Stomach (tissue), 9 donors: ENCODE results near the gene POLR3B. TPM values are rescaled to one million over a fixed set of nuclear protein-coding genes. Genes with fewer than 3 reads are reported as not detected.

Experiments used
- DNase-seq, 2 donors: peaks; one replicate each; pipeline versions ENCODE4 v3.0.0 to v3.0.0-alpha.2; 2013 to 2019
- H3K27ac ChIP-seq, 5 donors: fragments of 200-600 bp in 4 of 5; sonication (generic) in 4 of 5; one replicate each; pipeline ENCODE4 v1.5.1; 2013 to 2019; ENCODE audit warnings: mild to moderate bottlenecking in 1 of 5, moderate library complexity in 1 of 5
- H3K27me3 ChIP-seq, 3 donors: fragments of 200-600 bp; sonication (generic); one replicate each; pipeline ENCODE4 v1.5.1; 2017 to 2019; ENCODE audit warnings: mixed run types in 1 of 3
- H3K36me3 ChIP-seq, 4 donors: fragments of 200-600 bp; sonication (generic); 1 replicate in 3 of 4; 2 replicates in 1 of 4; pipeline ENCODE4 v1.5.1; 2016 to 2019
- H3K4me1 ChIP-seq, 4 donors: fragments of 200-600 bp; sonication (generic); one replicate each; pipeline ENCODE4 v1.5.1; 2016 to 2019
- H3K4me3 ChIP-seq, 4 donors: fragments of 200-600 bp; sonication (generic) in 3 of 4; one replicate each; pipeline ENCODE4 v1.5.1; 2016 to 2019; ENCODE audit warnings: mild to moderate bottlenecking in 1 of 4
- H3K9me3 ChIP-seq, 4 donors: fragments of 200-600 bp; sonication (generic); one replicate each; pipeline ENCODE4 v1.5.1; 2016 to 2019
- CTCF ChIP-seq, 7 experiments: fragments of 450-650 bp in 4 of 7; fragments of 200-600 bp in 3 of 7; sonication (generic) in 3 of 7; IDR thresholded peaks; one replicate each; pipeline ENCODE4 v1.5.1; 2016 to 2019; ENCODE audit warnings: antibody characterized with exemption in 7 of 7, control low read depth in 2 of 7, mild to moderate bottlenecking in 1 of 7
- EP300 ChIP-seq: sonication (generic); formaldehyde crosslinking; IDR thresholded peaks from one replicate; pipeline ENCODE4 v1.6.1; 2017; ENCODE audit warnings: antibody characterized with exemption
- POLR2A ChIP-seq, 4 donors: fragments of 450-650 bp; IDR thresholded peaks; one replicate each; pipeline ENCODE4 v1.6.1; 2016; ENCODE audit warnings: antibody characterized with exemption in 4 of 4, control low read depth in 2 of 4, mild to moderate bottlenecking in 1 of 4, moderate library complexity in 1 of 4
- POLR2AphosphoS5 ChIP-seq, 3 donors: sonication (generic); formaldehyde crosslinking; IDR thresholded peaks; one replicate each; pipeline ENCODE4 v1.6.1; 2016; ENCODE audit warnings: antibody characterized with exemption in 3 of 3
- WGBS, 5 donors: extraction: QIAGEN DNeasy Blood & Tissue Kit in 3 of 5; methylation state at CpG; one replicate each; pipeline versions ENCODE4 v1.1.5 to v1.1.7; 2013 to 2018; 5-methylcytosine and 5-hydroxymethylcytosine counted together
- intact Hi-C: fragments of 100-400 bp; cut with DNase I; formaldehyde crosslinking; loops from one replicate; pipeline ENCODE4 v1.15.1; 2023; ENCODE audit warnings: low total_unique reads
- polyA plus RNA-seq, 3 donors: library from polyadenylated mRNA; stranded (reverse); fragments of 200-250 nt; gene quantifications; one replicate each; pipeline ENCODE4 v1.2.3, GENCODE V29; 2013
- total RNA-seq, 5 donors: library from RNA; depleted of rRNA; stranded (reverse); fragments of >200 nt; gene quantifications; one replicate each; pipeline versions ENCODE4 v1.1.0 to v1.2.3, GENCODE V29; 2014 to 2016
- donor health status: healthy with polysubstance abuse.
- donor health status: Bipolar disorder and iron deficiency.
- donor health status: healthy.

POLR3B gene
- total and polyA plus RNA-seq, 8 donors, result 0.87 to 31.2 (median 5.0) TPM

DNA sequence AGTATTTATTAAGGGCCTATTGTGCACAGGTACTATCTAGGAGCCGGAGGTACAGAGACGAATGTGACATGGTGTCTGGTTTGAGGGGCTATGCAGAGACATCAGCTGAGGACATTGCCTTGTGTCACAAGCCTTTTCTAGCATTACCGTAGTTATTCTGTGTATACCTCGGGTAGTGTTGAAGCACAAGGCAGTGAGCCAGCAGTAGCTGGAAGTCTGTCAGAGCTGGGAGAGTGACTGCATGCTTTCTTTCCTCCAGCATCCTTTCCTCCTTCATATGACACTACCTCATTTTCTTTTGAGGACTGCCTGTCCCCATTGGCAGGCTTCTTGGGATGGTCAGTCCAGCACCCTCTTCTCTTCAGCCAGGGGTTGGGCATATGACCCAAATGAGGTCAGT lies 77.0 kb downstream of the POLR3B start:
- intact Hi-C loops, result no loop called here
- DNase-seq, result no peak
- Histone ChIP-seq H3K4me1 (no peaks in the 10 kb centered on the region), H3K36me3 (peaks cover 19 to 82% (median 79%) of the 10 kb centered on the region in 4 donors), H3K9me3 (no peaks in the 10 kb centered on the region), H3K27me3 (no peaks in the 10 kb centered on the region), H3K4me3 (no peak overlapping the region), H3K27ac (no peak overlapping the region)
- 86 to 97% (median 95%) methylated on average over 4 of the region's 4 CpGs for WGBS, 5 donors
- TF ChIP-seq EP300 (no peak), POLR2A (IDR thresholded peaks at IDR 0.05) (no peak), POLR2AphosphoS5 (IDR thresholded peaks at IDR 0.05) (no peak), CTCF (IDR thresholded peaks at IDR 0.05) (no peak)

GRCh38 chr12:106436164-106436563 lies 78.6 kb downstream of the POLR3B start:
- no peak for DNase-seq
- H3K4me1 ChIP-seq, result no peaks in the 10 kb centered on the region
- no peaks in the 10 kb centered on the region for H3K27me3 ChIP-seq
- H3K27ac ChIP-seq, result no peak overlapping the region
- intact Hi-C loops, result no loop called here
- no peak overlapping the region for H3K4me3 ChIP-seq
- H3K36me3 ChIP-seq, result peaks cover 16 to 85% (median 80%) of the 10 kb centered on the region in 4 donors
- 70 to 88% (median 85%) methylated on average over 6 of the region's 6 CpGs for WGBS, 5 donors
- no peak for TF ChIP-seq POLR2AphosphoS5 (IDR thresholded peaks at IDR 0.05)
- no peak for TF ChIP-seq EP300
- TF ChIP-seq POLR2A (IDR thresholded peaks at IDR 0.05), result no peak
- no peak for TF ChIP-seq CTCF (IDR thresholded peaks at IDR 0.05)
- no peaks in the 10 kb centered on the region for H3K9me3 ChIP-seq

- Histone ChIP-seq H3K4me3 (no peak overlapping the region), H3K4me1 (no peaks in the 10 kb centered on the region), H3K27ac (no peak overlapping the region), H3K27me3 (no peaks in the 10 kb centered on the region), H3K9me3 (no peaks in the 10 kb centered on the region), H3K36me3 (peaks cover 5 to 70% (median 50%) of the 10 kb centered on the region in 4 donors)
- TF ChIP-seq POLR2AphosphoS5 (IDR thresholded peaks at IDR 0.05) (no peak), CTCF (IDR thresholded peaks at IDR 0.05) (no peak), EP300 (no peak), POLR2A (IDR thresholded peaks at IDR 0.05) (no peak)
- intact Hi-C loops, result no loop called here
- DNase-seq, result no peak
- 76 to 95% (median 87%) methylated on average over 2 of the region's 2 CpGs for WGBS, 5 donors
These were observed 85.0 kb downstream of the POLR3B start for GRCh38 chr12:106442575-106442974.

DNA sequence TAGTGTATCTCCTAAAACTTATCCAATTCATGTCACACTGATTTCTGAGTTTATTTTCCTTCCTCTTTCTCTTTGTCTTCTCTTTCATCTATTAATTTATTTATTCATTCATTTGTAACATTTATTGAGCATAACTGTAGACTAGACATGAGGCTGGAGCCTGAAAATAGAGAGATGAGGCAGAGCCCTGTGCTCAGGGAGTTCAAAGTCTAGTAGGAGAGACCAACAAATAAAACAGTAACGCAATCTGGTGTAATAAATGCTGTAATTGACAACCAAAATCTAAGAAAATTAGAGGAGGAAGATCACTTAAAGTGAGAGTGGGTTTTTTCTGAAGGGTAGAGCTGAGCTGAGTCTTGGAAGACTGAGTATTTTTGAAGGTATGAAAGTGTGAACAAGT lies 87.5 kb downstream of the POLR3B start:
- no peaks in the 10 kb centered on the region for H3K4me1 ChIP-seq
- DNase-seq, result no peak
- TF ChIP-seq CTCF (IDR thresholded peaks at IDR 0.05) (no peak), POLR2AphosphoS5 (IDR thresholded peaks at IDR 0.05) (no peak), EP300 (no peak), POLR2A (IDR thresholded peaks at IDR 0.05) (no peak)
- H3K9me3 ChIP-seq, result no peaks in the 10 kb centered on the region
- intact Hi-C loops, result no loop called here
- H3K36me3 ChIP-seq, result peaks cover 0 to 46% (median 28%) of the 10 kb centered on the region in 4 donors
- H3K27ac ChIP-seq, result no peak overlapping the region
- no peaks in the 10 kb centered on the region for H3K27me3 ChIP-seq
- H3K4me3 ChIP-seq, result no peak overlapping the region
- 0% methylated on average over 1 of the region's 1 CpG for WGBS, 5 donors
